ENCODE measurements around the gene PRPF6.

The PRPF6 gene

DNA sequence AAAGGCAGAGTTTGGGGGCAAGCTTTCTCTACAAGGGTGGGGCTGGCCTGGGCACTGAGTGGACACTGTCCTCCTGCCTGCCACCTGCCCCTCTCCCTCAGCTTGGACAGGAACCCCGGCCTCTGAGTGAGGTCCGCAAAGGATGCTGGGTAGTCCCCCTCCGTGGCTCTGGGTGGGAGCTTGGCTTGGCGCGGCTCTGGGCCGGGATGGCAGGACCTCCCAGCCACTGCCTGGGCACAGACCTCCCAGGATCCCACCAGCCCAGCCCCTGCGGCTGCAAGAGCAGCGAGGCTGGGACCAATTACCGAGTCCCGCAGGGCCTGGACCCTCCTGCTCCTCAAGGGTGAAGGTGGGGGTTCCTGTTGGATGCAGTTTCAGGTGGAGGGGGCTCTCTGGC is 71.4 kb downstream of the PRPF6 start:
- no peak for DNase-seq

DNA sequence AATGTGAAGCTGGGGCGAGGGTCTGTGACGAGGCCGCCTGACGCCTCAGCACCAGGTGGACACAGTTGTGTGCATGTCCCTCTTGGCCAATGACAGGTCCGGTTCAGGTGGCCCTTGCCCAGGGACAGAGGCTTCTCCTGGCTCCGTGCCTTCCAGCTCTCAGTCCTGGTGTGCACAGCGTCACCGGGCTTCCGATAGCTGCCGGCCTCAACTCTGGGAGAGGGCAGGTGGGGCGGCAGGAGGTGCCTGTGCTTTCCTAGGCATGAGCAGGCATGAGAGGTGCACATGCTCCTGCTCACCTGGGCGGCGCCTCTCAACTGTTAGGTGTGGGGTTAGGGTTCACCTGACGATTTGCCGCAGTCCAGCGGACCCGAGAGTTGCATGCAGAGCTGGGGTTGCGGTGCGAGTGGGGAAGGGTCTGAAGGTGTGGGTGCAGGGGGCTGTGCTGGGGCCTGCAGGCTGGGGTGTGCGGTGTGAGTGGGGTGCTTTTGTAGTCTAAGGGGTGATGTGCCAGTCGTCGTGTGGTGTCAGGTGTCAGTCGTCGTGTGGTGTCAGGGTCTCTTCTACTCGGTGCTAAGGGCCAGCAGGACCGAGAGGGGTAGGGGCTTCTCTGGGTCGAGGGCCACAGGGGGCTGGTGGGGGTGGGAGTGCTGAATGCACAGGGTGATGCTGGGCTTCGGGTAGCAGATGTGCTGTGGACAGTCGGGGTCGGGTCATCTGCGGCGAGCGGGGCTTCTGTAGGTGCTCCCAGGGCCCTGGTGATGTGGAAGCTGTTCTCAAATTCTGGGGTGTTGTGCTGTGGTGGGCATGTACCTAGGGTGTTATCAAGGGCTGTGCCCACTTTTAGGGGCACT is 72.3 kb downstream of the PRPF6 start:
- DNase-seq, result no peak

DNA sequence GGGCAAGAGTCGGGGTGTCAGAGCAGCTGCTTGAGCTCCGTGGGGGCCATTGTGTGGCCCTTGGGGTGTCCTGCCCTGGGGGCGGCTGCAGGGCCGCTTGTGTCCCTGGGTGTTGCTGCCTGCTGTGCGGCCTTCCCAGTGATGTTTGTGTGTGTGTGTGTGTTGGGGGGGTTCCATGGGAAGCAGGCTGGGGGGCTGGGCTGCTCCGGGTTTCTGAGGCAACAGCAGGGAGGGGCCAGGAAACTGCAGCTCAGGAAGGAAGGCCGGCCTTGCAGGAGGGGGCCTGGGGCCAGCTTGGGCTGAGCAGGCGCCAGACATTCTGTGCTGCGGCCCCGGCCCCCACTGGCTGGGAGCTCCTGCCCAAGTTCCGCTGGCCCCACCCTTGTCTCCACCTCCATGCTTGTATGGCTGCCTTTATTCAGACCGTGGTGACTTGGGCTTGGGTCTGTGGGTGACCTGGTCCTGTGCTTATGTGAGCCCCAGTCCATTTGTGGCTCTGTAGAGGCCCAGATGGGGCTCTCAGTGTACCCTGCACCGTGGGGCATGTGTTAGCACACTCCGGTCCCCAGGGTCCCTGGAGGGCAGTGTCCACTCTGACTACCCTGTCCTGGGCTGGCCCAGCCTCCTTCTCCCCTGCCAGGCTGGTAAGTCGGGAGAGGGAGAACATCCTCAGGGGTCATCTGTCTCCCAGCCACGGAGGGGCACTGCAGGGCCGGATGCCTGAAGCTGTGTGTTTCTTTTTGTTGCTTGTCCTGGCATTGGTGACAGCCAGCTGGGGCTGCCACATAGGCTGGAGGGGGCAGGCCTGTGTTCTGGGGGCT is 73.1 kb downstream of the PRPF6 start:
- no peak for DNase-seq

DNA sequence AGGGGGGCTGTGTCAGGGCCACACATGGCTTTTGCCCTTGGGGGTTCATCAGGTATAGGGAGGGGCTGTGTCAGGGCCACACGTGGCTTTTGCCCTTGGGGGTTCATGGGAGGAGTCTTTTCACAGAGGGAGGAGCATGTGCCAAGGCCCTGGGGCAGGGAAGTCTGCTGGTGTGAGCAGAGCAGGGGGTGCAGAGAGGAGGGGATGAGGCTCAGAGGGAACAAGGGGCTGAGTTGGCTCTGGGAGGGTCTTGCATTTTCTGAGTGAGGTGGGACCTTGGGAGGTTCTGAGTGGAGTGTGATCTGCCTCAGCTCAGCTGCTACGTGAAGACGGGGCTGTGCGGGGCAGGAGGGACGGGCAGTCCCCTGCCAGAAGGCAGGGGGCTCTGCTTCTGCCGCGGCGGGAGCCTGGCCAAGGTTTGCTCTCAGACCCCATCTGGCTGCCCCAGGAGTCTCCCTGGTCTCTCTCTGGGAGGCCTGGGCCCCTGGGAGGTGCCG is 74.5 kb downstream of the PRPF6 start:
- no peak for DNase-seq

DNA sequence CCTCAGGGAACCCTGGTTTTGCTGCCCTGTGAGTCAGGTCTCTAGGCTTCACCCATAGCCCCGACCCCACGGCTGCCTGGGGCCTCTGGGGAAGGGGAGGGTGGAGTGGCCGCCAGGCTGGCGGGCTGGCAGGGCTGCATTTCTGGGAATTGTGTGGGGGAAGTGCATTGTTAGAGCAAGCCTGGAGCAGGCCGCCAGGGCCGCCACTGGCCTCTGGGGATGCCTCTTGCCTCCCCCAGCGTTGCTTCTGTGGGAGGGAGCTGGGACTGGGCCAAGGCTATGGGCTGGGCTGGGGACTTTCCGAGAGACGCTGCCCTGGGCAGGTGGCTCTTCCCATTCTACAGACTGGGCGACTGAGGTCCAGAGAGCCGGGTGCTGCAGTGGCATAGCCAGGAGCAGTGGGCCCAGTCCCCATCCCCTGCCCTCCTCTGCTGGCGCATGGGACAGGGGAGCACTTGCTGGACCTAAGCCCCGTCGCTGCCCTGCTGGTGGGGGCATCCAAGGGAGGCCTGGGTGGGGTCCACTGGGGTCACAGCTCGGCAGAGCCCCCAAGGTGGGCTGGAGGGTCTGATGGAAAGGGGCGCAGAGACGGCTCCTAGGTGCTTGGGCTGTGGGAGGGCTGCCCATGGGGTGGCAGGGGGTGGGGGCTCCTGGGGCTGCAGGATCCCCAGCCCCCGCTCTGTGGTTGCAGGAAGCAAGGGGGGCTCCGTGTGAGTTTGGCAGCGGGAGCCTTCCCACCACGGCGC is 75.1 kb downstream of the PRPF6 start:
- DNase-seq, result no peak

DNA sequence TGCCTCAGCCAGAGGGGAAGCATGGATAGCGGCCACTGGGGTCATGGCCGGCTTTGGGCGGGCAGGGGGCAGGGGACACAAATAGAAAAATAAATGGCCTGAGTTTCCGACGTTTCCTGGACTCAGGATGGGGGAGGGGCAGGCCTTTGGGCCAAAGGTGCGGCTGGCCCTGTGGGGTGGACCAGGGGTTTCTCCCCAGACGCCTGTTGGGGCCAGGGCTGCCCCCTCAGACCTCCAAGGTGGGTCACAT is 75.6 kb downstream of the PRPF6 start:
- no peak for DNase-seq

DNA sequence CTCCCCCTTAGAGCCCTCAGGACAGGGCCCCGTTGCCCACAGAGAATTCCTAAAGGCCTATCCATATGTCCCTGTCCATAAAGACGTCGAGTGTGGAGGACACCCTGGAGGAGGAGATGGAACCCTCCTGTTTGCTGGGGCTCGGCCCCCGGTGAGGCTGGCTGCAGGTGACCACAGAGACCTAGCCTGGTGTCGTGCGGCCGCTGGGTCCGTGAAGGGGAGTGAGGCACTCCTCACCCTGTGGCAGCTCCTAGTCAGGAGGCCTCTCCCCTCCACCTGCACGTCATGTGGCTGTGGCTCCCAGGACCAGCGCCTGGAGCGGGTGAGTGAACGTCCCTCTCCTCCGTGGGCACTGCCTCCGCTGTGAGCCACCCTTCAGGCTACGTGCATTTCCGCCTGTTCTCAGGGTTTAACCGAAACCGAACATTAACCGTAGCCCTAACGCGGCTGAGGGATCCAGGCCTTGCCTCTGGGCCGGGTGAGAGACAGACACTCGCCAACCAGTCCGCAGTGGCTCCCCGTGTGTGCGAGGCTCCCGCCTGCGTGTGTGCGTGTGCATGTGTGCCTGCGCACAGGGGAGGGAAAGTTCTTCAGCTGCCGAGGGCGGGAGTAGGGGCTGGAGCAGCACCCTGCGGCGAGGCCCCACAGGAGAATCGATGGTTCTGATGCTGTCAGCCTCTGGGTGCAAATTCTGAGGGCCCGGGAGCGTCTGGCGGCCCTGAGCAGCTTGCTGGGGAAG is 76.1 kb downstream of the PRPF6 start:
- DNase-seq, result no peak

DNA sequence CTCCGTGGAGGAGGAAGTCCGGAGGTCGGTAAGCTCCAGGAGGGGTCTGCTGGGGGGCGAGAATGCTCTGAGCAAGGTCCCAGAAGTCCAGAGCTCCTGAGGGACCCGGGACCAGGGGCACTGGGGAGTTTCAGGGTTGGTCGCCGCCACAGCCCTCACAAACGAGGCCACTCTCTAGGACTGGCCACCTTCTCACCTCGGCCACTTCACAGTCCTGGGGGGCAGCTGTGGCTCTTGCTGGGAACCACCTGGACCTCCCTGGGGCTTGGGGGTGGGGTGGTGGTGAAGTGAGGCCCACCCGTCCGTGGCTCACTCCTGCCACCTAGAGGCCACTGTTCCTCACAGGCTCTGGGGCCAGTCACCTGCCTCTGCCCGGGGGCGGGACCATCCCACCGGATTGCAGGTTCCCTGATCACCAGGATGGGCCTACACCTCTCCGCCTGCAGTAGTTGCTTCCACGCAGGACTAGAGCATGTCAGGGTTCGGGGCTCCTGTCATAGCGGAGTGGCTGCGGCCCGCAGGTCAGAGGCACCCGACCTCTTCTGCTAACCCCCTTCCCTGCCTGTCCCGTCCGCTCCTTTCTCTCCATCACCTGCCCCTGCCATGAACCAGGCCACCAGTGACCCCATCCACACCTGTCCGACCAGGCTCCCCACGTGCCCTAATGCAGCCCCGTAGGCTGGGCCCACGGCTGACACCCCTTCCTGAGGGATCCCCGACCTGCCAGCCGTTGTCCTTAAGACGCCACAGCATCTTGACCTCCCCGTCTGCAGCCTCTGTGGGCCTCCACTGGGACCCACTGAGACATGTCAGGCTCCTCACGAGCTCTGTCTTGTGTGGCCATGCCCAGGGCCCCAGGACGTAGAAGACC is 76.9 kb downstream of the PRPF6 start:
- peak; percentile 37 to 69 for DNase-seq

DNA sequence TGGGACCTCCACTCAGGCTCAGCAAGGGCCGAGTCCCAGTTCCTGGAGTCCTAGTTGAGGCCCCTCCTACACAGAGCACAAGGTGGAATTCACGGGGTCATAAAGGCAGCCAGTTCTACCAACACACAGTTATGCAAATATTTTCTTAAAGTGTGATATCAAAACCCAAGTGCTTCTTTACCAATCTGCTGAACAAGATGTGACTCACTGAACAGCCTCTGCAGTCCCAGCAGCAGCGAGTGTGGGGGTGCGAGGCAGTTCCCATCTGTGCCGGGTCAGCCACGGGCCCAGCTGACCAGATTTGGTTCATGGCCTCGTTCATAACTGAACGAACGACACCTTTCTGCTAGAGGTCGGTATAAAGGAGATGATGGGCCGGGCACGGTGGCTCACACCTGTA is 77.6 kb downstream of the PRPF6 start:
- no peak for DNase-seq

DNA sequence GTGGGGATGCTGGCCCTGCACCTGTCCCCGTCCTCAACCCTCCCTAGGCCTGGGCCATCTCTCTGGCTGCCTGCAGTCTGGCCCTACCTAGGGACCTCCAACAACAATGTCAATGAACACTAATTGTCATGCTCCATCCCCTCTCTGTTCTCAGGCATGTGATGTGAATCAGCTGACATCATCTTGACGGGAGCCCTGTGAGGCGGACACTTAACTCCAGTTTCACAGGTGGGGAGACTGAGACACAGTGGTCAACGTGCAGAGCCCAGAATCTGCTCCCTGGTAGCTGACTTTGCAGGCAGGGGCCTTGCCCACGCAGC is 81.3 kb downstream of the PRPF6 start:
- no peak for DNase-seq

DNA sequence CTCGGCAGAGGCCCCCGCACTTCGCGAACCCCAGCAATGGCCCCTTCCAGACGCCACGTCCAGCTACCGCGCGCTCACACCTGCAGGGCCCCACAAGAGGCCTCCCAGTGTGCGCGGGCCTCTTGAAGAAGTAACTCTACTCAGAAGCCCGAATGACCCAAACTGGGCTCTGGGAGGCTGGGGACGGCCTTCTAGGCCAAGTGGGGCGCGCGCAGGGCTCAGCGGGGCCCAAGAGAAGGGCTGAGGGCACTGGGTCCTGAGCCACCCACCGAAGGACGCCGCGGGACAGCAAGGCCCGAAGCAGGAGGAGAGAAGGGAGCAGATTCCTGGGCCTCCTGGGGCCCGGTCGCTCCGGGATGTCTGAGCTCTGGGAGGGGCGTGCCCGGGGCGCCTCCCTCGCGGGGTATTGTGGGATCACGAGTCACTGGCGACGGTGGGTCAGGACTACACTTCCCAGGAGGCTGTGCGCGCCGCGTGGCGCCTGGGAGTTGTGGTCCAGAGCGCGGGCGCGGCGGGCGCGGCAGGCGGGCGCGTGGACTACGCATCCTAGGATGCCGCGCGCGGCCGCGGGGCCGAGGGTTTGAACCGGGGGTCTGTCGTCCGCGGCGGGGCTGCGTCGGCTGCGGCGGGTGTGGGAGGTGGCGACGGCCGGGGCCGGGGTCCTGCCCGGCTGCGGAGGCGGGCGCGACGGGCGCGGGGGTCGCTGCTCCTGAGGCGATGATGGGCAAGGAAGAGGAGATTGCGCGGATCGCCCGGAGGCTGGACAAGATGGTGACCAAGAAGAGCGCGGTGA is 81.9 kb downstream of the PRPF6 start, which contains the start of gene TCEA2:
TCEA2 (plus strand) TSS at position 603 of the 793 bp plus-strand sequence; CDS start at position 718, 115 bp downstream.
- DNase-seq, result peak; percentile 86 to 93

DNA sequence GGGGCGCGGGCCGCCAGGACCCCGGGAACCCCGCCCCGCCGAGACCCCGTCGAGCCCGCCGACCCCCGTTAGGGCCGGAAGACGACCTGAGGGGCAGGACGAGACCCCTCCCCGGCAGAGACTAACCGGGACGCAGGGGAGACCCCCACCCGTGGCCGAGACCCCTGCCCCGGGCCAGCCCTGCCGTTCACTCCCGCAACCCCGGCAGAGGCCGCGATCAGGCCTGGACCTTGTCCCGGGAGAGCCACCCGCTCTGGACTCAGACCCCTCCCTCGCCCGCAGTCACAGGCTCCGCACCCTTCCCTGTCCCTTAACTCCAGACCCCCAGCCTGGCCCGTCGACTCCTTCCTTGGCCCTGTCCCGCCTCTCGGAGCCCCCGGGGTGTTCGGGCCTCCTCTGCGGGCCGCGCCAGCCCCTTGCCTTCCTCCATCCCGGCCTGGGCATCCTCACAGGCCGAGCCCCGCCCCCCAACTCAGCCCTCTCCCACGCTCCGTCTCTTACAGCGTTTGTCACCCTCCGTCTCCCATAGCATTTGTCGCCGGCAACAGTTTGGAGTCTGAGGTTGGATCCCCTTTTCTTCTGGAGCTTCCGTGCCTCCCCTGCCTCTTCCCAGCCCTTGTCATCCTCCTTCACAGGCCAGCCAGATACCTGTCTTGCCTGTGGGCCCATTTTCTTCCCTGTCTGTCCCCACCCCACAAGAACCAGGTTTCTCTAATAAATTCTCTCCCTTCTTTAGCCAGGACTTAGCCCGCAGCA is 82.6 kb downstream of the PRPF6 start:
- DNase-seq, result no peak

DNA sequence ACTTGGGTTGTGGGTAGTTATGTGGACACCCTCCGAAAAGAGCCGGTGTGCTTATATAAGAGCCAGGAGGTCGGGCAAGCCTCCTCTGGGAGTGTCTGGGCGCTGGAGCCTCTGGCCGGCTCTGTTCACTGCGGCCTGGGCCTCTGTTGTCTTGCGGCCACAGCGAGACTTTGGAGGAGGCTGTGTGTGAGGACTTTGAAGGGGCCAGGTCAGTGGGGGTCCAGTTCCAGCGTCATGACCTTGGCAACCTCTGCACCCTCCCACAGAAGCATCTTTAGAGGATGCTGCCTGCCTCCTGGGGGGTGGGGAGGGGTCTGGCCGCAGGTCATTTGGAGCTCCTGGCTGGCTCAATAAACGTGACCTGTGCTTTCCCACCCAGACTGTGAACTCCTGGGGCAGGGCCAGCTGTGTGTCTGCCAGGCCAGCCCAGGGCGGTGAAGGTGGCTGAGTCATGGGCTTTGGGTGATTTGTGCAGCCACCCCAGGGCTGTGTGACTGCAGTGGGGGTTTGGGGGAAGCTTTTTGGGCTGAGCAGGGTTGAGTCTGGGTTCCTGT is 83.3 kb downstream of the PRPF6 start:
- no peak for DNase-seq

DNA sequence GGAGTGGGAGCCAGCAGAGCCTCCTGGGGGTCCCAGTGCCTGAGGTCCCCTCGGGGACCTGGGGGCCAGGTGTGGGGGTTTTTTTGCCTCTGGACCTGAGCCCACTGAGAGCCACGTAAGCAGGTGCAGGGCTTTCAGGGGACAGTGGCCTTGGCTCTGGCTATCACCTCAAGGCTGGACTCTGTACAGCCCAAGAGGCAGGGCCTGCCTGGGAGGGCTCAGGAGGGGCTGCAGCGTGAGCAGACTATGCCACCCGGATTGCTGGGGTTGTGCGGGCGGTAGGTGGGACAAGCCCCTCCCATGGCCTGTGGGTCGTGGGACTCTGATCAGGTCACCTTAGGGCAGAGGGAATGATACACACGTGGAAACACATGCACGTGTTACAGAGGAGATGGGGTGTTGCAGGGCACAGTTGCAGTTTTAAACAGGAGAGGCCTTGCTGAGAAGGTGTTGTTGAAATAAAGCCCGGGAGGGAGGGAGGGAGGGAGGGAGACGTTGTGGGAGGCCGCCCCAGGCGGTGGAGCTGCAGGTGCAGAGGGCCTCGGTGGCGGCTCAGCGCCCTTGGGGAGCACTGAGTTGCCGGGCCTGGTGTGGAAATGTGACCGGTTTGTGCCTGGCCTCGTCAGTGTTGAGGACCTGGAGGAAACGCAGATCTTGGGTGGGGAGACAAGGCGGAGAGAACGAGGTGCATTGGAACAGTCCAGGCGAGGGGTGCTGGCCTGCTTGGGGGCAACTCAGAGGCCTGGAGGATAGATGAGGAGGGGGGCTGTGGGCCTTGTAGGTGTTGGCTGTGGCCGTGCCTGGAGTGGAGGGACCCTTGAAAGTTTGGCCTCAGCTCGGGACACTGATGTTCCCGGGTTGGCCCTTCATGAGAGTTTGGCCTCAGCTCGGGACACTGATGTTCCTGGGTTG is 84.4 kb downstream of the PRPF6 start:
- no peak for DNase-seq

DNA sequence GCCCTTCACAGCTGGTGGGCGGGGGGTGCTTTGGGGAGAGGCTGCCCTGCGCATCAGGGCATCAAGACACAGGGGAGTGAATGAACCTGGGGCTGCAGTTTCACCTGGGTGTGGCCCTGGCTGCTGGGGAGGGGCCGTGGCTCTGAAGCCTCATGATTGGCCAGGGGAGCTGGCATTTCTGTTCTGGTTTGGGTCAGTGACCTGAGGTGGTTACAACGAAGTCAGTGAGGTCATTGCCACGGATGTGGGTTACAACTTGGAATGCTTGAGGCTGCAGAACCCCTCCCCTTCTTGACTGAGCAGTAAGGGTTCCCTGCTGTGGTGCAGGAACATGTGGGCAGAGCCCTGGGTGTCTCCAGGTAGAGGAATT is 85.0 kb downstream of the PRPF6 start:
- no peak for DNase-seq

DNA sequence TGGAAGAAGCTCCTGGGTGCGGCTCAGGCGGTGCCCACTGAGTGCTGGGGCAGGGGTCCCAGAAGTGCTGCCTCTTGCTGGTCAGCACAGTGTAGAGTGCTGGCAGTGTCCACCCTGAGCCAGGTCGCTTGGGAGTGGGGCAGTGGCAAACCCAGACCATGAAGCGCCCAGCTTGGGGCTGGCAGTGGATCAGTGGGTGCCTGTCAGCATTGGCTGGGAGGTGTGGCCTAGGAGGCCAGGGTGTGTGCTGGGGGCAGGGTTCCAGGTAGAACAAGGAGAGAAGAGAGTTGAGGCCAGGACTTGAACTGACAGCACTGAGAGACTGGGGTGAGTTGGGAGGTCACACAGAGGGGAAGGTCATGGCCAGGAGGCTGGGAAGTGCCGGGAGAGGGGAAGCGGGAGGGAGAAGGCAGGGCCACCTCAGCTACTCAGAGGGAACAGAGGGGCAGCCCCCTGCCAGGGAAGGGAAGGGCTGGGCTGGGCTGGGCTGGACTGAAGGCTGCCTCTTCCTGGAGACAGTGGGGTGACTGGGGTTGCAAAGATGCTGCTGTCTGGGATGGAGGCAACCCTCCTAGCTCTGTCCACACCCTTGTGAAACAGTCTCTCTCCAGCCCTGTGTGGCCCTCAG is 86.2 kb downstream of the PRPF6 start:
- no peak for DNase-seq

DNA sequence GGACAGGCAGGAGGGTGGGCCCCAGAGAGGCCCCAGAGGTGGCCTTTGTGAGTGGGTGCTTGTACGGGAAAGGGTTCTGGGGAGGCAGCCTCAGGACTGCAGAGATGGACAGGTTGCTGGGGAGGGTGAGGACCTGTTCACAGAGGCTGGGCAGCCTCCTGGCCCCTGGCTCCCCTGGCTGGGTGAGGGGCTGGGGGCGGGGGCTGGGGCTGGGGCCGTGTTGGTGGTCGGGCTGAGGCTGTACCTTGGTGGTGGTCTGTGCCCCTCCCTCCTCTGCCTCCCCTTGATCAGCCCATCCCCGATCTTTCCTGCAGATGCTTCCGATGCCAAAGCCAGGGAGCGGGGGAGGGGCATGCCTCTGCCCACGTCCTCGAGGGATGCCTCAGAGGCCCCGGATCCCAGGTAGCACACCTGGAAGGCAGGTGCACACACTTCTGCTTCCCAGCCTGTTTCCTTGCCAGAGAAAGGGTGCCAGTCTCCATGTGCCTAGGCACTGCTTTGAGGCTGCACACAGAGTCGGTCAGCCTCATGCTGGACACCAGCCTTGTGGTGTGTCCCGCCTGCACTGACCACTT is 86.9 kb downstream of the PRPF6 start:
- no peak for DNase-seq
